ENCODE results near the gene ABI1.

ABI1 gene

GRCh38 chr10:26773633-26774032 lies 87.1 kb downstream of the ABI1 start:
- Histone ChIP-seq H3K79me2 (no peaks in the 10 kb centered on the region), H3K9me3 (ENCODE audit: control insufficient read depth, low read length) (no peaks in the 10 kb centered on the region), H3K9ac (no peak overlapping the region), H3K36me3 (ENCODE audit: control insufficient read depth, insufficient read depth, low read length) (no peaks in the 10 kb centered on the region), H3K4me2 (ENCODE audit: low read length) (no peak overlapping the region), H3K4me1 (no peaks in the 10 kb centered on the region), H3K4me3 (ENCODE audit: low read depth, low read length) (no peak overlapping the region), H3K27ac (no peak overlapping the region), H2AFZ (no peak overlapping the region), H3K27me3 (ENCODE audit: control insufficient read depth, insufficient read depth, low read length) (no peaks in the 10 kb centered on the region)
- TF ChIP-seq CTCF (IDR thresholded peaks at IDR 0.05) = no peak

- no peaks in the 10 kb centered on the region for H3K36me3 ChIP-seq (ENCODE audit: control insufficient read depth, insufficient read depth, low read length)
- H3K9ac ChIP-seq = no peak overlapping the region
- no peaks in the 10 kb centered on the region for H3K9me3 ChIP-seq (ENCODE audit: control insufficient read depth, low read length)
- no peak overlapping the region for H3K4me3 ChIP-seq (ENCODE audit: low read depth, low read length)
- H2AFZ ChIP-seq = no peak overlapping the region
- no peaks in the 10 kb centered on the region for H3K79me2 ChIP-seq
- no peak overlapping the region for H3K27ac ChIP-seq
- H3K4me1 ChIP-seq = no peaks in the 10 kb centered on the region
- no peak for TF ChIP-seq CTCF (IDR thresholded peaks at IDR 0.05)
- no peak overlapping the region for H3K4me2 ChIP-seq (ENCODE audit: low read length)
- no peaks in the 10 kb centered on the region for H3K27me3 ChIP-seq (ENCODE audit: control insufficient read depth, insufficient read depth, low read length)
Measured at GRCh38 chr10:26770069-26770468, 90.7 kb downstream of the ABI1 start.

- Histone ChIP-seq H3K9ac (no peak overlapping the region), H3K79me2 (no peaks in the 10 kb centered on the region), H3K27me3 (ENCODE audit: control insufficient read depth, insufficient read depth, low read length) (no peaks in the 10 kb centered on the region), H3K4me3 (ENCODE audit: low read depth, low read length) (no peak overlapping the region), H3K4me2 (ENCODE audit: low read length) (no peak overlapping the region), H3K9me3 (ENCODE audit: control insufficient read depth, low read length) (no peaks in the 10 kb centered on the region), H3K27ac (no peak overlapping the region), H3K4me1 (no peaks in the 10 kb centered on the region), H2AFZ (no peak overlapping the region), H3K36me3 (ENCODE audit: control insufficient read depth, insufficient read depth, low read length) (no peaks in the 10 kb centered on the region)
- TF ChIP-seq CTCF (IDR thresholded peaks at IDR 0.05) = no peak
Measured at GRCh38 chr10:26765549-26765948, 95.2 kb downstream of the ABI1 start.

- H2AFZ ChIP-seq = no peak overlapping the region
- TF ChIP-seq CTCF (IDR thresholded peaks at IDR 0.05) = no peak
- no peak overlapping the region for H3K4me3 ChIP-seq (ENCODE audit: low read depth, low read length)
- no peaks in the 10 kb centered on the region for H3K9me3 ChIP-seq (ENCODE audit: control insufficient read depth, low read length)
- H3K27ac ChIP-seq = no peak overlapping the region
- H3K79me2 ChIP-seq = no peaks in the 10 kb centered on the region
- no peaks in the 10 kb centered on the region for H3K27me3 ChIP-seq (ENCODE audit: control insufficient read depth, insufficient read depth, low read length)
- no peaks in the 10 kb centered on the region for H3K4me1 ChIP-seq
- no peak overlapping the region for H3K4me2 ChIP-seq (ENCODE audit: low read length)
- no peaks in the 10 kb centered on the region for H3K36me3 ChIP-seq (ENCODE audit: control insufficient read depth, insufficient read depth, low read length)
- no peak overlapping the region for H3K9ac ChIP-seq
Measured at GRCh38 chr10:26759008-26759407, 101.8 kb downstream of the ABI1 start.

- Histone ChIP-seq H3K9me3 (ENCODE audit: control insufficient read depth, low read length) (no peaks in the 10 kb centered on the region), H3K36me3 (ENCODE audit: control insufficient read depth, insufficient read depth, low read length) (no peaks in the 10 kb centered on the region), H3K4me1 (no peaks in the 10 kb centered on the region), H3K4me3 (ENCODE audit: low read depth, low read length) (no peak overlapping the region), H3K79me2 (no peaks in the 10 kb centered on the region), H3K9ac (no peak overlapping the region), H2AFZ (no peak overlapping the region), H3K4me2 (ENCODE audit: low read length) (no peak overlapping the region), H3K27me3 (ENCODE audit: control insufficient read depth, insufficient read depth, low read length) (no peaks in the 10 kb centered on the region), H3K27ac (no peak overlapping the region)
- no peak for TF ChIP-seq CTCF (IDR thresholded peaks at IDR 0.05)
Measured at GRCh38 chr10:26755443-26755903, 105.3 kb downstream of the ABI1 start.

Data from parathyroid adenoma (tissue), 2 donors.